RWPE2 (cell line): ENCODE data around the gene IL1RAPL1.

Experiments used
- ATAC-seq: fragments of 200-7000 bp; cut with Tn5 transposase; 3 replicates; pipeline ENCODE4 v1.9.1; 2021; ENCODE audit warnings: low read depth
- DNase-seq: peaks from one replicate; pipeline ENCODE4 v3.0.0-alpha.2; 2020; ENCODE audit warnings: low spot score
- H3K27ac ChIP-seq: fragments of 450-650 bp; 2 replicates; pipeline ENCODE4 v1.5.1; 2017; ENCODE audit warnings: mild to moderate bottlenecking; ENCODE audit not compliant: poor library complexity, severe bottlenecking
- H3K27me3 ChIP-seq: fragments of 250-450 bp; sonication (Bioruptor Pico); 2 replicates; pipeline ENCODE4 v1.5.1; 2021; ENCODE audit warnings: mild to moderate bottlenecking, moderate library complexity; ENCODE audit not compliant: insufficient read depth, poor library complexity, severe bottlenecking
- H3K36me3 ChIP-seq: fragments of 250-450 bp; sonication (Bioruptor Pico); 2 replicates; pipeline ENCODE4 v1.5.1; 2020; ENCODE audit warnings: low read depth, mild to moderate bottlenecking, moderate library complexity
- H3K4me1 ChIP-seq: fragments of 250-450 bp; sonication (Bioruptor Pico); 2 replicates; pipeline ENCODE4 v1.5.1; 2021; ENCODE audit warnings: mild to moderate bottlenecking, moderate library complexity; ENCODE audit not compliant: insufficient read depth, poor library complexity, severe bottlenecking
- H3K4me3 ChIP-seq: fragments of 250-450 bp; sonication (Bioruptor Pico); 2 replicates; pipeline ENCODE4 v1.5.1; 2021; ENCODE audit warnings: mild to moderate bottlenecking, moderate library complexity; ENCODE audit not compliant: severe bottlenecking
- H3K9me3 ChIP-seq: fragments of 250-450 bp; sonication (Bioruptor Pico); 2 replicates; pipeline ENCODE4 v1.5.1; 2021; ENCODE audit warnings: mild to moderate bottlenecking, moderate library complexity; ENCODE audit not compliant: severe bottlenecking
- CTCF ChIP-seq: fragments of 450-650 bp; IDR thresholded peaks from one replicate; pipeline ENCODE4 v1.5.1; 2017; ENCODE audit warnings: mild to moderate bottlenecking, moderate library complexity; ENCODE audit not compliant: poor library complexity, severe bottlenecking

Gene IL1RAPL1

DNA sequence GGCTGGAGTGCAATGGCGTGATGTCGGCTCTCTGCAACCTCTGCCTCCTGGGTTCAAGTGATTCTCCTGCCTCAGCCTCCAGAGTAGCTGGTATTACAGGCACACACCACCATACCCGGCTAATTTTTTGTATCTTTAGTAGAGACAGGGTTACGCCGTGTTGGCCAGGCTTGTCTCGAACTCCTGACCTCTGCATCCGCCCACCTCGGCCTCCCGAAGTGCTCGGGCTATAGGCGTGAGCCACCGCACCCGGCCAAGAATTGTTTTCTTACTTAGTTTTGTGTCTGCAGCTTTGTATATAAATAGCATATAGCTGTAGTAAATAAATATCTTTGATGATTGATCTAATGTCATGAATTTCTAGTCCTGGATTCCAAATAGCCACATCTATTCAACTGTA, 81.1 kb downstream of the IL1RAPL1 start:
- Histone ChIP-seq H3K4me3 (no peak overlapping the region), H3K9me3 (no peaks in the 10 kb centered on the region), H3K36me3 (no peaks in the 10 kb centered on the region), H3K27ac (no peak overlapping the region), H3K4me1 (no peaks in the 10 kb centered on the region), H3K27me3 (no peaks in the 10 kb centered on the region)
- no peak for TF ChIP-seq CTCF
- DNase-seq (no peak), ATAC-seq (no peak)

DNA sequence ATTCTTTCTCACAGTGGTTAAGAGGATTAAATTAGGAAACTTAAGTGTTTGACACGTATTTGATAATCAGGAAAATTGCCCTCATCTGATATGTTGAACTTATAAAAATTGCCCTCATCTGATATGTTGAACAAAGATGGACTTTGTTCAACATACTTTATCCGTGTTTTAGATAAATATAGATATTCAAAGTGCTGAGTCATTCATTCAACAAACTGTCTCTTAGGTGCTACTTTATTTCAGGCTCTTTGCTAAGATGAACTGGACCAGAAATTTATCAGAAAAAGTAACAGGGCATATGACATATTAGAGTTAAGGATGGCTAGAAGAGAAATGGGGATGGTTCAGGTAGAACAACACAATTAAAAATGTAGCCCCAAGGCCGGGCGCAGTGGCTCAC, 81.7 kb downstream of the IL1RAPL1 start:
- H3K9me3 ChIP-seq: no peaks in the 10 kb centered on the region
- no peak overlapping the region for H3K27ac ChIP-seq
- no peak for ATAC-seq
- no peak for TF ChIP-seq CTCF
- H3K4me1 ChIP-seq: no peaks in the 10 kb centered on the region
- H3K27me3 ChIP-seq: no peaks in the 10 kb centered on the region
- no peak overlapping the region for H3K4me3 ChIP-seq
- H3K36me3 ChIP-seq: no peaks in the 10 kb centered on the region
- DNase-seq: no peak

- Histone ChIP-seq H3K4me1 (no peaks in the 10 kb centered on the region), H3K27me3 (no peaks in the 10 kb centered on the region), H3K27ac (no peak overlapping the region), H3K9me3 (no peaks in the 10 kb centered on the region), H3K4me3 (no peak overlapping the region), H3K36me3 (no peaks in the 10 kb centered on the region)
- no peak for DNase-seq
- ATAC-seq: no peak
- no peak for TF ChIP-seq CTCF
Observed at GRCh38 chrX:28670074-28670473, 82.8 kb downstream of the IL1RAPL1 start.

GRCh38 chrX:28675173-28675572, 87.9 kb downstream of the IL1RAPL1 start:
- Histone ChIP-seq H3K27ac (no peak overlapping the region), H3K9me3 (no peaks in the 10 kb centered on the region), H3K4me3 (no peak overlapping the region), H3K36me3 (no peaks in the 10 kb centered on the region), H3K27me3 (no peaks in the 10 kb centered on the region), H3K4me1 (no peaks in the 10 kb centered on the region)
- DNase-seq (no peak), ATAC-seq (no peak)
- TF ChIP-seq CTCF: no peak

- H3K4me1 ChIP-seq: no peaks in the 10 kb centered on the region
- H3K36me3 ChIP-seq: no peaks in the 10 kb centered on the region
- no peak overlapping the region for H3K4me3 ChIP-seq
- no peak for TF ChIP-seq CTCF
- no peaks in the 10 kb centered on the region for H3K27me3 ChIP-seq
- H3K27ac ChIP-seq: no peak overlapping the region
- ATAC-seq (no peak), DNase-seq (no peak)
- no peaks in the 10 kb centered on the region for H3K9me3 ChIP-seq
Observed at GRCh38 chrX:28693101-28693500, 105.9 kb downstream of the IL1RAPL1 start.
